ENCODE results near the gene PTPRN2.

The PTPRN2 gene

DNA sequence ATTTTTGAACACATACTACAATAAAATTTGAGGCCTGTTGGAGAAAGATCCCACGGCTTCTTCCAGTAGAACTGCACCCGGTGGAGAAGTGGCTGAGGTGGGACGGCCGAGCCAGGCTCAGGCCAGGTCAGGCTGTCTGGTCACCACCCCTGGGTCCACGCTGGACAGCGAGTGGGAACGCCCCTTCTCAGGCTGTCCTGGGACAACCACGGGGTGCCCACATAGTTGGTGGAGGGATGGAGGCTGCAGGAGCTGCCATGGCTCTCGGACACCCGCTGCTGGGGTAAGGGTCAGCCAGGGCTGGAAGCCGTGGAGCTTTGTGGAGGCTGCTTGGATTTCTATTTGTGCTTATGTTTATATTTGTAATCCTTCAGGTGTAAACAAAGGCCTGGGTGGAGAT lies 1044.3 kb downstream of the PTPRN2 start:
- no peak for DNase-seq

DNA sequence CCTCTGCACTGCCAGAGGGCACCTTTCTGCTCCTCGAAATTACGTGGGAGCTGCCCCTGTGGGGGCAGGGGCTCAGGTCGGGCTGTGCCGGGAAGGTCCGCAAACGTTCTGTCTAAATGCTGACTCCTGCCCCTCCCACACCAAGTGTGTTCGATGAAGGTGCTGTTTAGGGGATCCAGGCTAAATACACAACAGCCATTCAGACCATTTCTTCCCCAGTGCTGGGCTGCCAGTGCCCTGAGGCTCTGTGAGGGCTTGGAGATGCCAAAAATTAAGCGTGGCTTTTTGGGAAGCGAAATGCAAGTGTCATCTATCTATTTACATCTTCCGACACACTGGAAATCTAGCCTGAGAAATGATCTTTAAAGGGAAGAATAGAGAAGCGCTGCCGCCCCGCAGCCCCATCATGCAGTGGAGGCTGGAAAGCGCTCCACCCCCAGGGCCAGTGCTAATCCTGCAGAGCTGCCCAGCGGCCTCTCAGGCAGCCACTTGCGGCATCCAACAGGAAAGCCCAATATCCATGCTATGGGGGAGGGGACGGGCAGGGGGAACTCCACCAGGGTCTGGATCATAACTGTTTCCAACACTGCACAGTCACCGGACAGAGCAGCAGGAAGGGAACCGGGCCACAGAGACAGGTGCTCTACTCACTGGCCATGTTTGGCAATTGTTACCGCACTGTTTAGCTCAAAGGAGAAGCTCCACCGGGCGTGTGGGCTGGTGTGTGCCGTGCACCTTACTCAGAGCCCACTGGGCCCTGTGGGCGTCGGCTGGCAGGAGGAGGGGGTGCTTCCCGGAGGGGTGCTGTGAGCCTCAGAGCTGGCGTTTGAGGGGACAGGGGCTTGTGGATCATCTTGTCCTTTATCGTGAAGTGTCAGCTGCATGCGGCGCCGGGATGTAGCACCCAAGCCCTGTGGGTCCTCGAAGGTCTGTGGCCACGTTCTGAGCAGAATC lies 1045.3 kb downstream of the PTPRN2 start:
- DNase-seq: no peak

DNA sequence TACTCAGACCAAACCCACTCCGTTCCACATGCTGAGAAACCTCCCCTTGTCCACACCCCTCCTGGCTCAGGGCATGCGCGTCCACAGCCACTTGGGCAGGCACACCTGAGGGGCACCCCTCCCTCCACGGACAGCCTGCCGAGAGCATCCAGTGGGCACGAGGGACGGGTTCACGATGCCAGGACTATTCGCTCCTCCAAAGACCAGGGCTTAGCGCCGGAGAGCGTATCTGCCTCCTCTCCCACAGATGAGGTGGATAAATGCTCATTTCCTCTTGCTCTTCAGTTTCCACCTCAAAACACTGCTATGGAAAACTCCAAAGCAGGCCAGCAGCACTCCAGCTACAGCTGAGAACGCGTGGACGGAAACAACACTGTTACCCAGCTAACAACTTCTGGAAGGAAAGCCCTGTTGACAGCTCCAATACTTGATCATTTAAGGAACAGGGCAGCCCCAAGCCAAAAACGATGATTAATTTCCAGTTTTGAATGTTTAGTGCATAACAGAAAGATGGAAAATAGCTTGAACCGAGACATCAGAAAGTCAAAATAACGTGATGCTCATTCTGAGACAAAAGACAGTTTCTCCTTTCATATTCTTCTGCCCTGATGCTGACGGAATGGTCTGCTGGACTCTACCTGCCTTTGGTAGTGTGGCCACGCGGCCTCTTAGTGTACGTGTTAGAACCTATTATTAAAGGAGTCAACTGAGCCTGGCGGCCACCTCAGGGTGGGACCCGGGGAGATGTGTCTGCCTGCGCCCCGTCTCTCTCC lies 1046.1 kb downstream of the PTPRN2 start:
- no peak for DNase-seq

DNA sequence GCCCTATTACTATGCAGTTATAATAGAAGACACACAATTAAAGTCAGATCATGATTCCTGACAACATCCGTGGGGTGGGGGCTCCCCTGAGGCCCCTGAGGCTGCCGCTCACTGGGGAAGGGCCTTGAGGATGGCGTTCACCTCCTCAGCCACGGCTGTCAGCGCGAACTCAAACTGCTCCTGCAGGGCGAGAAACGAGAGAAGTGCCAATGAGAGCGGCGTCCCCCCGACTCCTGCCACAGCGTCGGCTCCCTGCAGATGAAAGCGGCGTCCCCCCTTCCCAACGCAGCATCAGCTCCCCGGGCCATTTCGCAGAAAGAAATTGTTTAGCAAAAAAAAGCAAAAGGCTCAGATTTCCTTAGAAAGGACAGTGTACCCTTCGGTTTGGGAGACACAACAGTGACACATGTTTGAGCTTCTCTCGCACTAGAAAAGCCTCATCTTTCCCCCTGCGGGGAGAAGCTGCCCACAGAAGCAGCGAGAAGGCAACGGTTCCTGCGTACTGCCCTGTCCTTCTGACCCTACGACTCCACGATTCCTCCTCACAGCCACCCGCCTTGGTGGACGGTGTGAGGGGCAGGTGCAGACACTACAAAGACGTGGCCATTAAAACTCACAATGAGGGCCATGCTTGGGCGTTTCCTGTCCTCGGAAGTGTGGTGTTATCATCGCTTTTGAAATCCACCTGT lies 1046.9 kb downstream of the PTPRN2 start:
- no peak for DNase-seq

DNA sequence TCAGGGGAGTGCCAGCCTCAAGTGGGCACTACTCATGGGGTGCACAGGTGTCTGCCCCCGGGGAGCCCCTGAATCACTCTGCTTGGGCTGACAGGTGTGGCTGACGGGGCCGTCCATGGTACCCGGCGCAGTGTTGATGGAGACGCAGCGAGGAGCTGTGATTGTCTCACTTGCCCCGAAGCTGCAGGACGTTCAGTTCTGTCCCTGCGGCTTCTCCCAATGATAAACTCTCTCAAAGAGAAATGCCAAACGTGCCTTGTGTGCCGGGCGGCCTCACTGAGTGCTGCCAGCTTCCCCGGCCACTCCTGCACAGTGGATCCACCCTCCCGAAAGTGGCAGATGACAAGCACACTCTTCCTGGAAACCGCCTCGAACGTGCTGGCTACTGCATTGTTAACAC lies 1047.6 kb downstream of the PTPRN2 start:
- no peak for DNase-seq

DNA sequence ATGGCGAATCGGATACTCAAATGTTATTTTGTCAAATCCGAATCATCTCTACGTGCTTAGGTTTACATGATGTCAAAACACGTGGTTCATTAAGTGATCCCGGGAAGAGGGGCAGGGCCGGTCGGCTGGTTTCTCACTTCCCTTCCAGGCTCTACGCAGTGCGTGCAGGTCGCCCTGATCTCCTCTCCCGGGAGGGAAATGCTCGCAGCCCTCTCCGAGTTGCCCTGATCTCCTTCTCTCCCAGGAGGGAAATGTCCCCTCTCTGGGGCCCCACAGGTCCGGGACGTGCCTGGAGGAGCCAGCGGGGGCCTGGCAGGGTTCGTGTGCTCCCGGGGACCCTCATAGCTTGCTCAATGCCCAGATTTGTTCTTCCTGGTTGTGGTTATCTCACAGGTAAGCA lies 1048.1 kb downstream of the PTPRN2 start:
- no peak for DNase-seq

DNA sequence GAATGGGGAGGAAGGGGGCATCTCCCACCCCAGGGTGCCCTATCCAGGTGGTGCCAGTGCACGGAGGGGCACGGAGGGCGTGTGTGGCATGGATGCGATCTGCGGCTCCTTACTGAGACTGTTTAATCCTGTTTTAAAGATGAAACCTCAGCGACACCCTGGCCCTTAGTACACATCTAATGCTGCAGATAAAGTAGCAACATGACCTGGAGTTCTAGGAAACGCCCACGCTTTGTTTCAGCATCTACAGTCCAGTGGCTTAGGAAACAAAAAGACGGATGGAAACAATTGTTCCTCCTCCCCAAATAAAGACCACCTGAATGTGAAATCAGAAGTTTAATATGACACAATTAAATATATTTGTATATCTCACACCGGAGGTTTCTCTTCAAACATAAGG lies 1048.9 kb downstream of the PTPRN2 start:
- DNase-seq: no peak

DNA sequence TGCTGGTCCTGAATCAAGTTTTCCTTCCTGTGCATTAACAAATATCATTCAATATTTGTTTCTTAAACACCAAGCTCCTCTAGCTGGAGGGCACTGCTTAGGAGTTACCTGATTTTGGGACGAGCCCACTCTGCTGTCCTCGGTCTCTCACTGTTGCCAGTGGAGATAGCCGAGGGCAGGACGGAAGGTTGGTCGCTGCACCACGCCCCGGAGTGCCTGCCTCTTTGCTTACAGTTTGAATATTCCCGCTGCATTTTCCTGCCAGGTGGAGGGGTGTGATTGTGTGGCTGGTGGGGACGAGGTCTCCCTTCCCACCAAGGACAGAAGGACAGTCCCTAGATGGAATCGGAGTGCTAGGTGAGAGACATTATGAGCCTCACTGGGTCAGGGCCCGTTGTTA lies 1049.3 kb downstream of the PTPRN2 start:
- no peak for DNase-seq

DNA sequence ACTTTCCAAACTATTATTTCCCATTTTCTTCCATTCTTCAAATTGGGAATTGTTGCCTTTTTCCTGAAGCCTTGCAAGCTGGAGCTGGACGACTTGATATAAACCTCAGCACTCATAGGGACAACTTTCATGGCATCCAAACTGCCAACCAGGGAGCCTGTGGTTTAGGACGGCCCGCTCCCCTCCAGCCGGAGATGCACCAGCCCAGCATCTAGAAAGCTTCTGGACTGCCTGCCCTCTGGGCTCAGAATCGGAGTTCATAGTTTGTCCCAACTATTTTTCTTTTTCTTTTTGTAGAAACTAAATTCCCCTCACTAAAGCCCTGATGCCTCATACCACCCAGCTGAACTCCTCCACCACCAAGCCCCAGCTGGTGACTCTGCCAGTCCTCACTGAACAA lies 1050.6 kb downstream of the PTPRN2 start:
- no peak for DNase-seq

DNA sequence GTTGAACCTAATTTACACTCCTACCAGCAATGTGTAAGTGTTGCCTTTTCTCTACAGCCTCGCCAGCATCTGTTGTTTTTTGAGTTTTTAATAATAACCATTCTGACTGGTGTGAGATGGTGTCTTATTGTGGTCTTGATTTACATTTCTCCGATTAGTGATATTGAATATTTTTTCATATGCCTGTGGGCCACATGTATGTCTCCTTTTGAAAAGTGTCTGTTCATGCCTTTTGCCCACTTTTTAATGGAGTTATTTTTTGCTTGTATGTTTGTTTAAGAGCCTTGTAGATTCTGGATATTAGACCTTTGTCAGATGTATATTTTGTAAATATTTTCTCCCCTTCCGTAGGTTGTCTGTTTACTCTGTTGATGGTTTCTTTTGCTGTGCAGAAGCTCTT lies 1055.6 kb downstream of the PTPRN2 start:
- no peak for DNase-seq

DNA sequence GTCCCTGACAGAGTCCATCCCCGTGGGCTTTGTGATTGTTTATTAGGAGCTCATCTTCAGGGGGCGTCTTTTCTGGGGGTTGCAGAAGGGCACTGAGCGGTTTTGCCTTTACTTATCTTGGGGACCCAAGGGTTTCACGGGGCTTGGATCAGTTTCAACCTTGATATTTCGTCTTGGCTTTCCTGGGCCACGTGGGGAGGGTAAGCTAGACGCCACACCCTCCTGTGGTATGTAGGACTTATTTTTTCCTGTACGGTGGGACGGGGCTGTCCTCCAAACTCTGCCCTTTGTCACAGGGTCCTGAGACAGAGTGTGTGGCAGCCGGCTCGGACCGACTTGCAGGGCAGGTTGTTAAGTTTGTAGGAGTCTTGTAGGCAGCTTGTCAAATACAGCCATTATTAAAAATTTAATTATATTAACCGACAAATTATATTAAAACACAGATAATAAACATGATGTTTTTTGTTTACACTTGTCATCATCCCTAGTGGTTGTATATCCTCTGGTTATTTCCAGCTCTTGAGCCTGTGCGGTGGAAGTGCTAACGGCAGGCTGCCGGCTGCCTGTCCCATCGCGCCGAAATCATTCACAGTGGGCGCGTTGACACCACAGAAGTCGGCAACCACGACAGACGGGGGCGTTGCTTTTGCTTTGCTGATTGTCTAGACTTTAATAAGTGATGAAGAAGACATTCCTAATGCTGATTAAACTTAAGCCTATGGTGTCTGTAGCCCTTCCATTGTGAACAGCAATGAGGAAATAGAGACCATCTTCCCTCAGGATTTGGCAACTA lies 1057.7 kb downstream of the PTPRN2 start:
- DNase-seq: no peak

DNA sequence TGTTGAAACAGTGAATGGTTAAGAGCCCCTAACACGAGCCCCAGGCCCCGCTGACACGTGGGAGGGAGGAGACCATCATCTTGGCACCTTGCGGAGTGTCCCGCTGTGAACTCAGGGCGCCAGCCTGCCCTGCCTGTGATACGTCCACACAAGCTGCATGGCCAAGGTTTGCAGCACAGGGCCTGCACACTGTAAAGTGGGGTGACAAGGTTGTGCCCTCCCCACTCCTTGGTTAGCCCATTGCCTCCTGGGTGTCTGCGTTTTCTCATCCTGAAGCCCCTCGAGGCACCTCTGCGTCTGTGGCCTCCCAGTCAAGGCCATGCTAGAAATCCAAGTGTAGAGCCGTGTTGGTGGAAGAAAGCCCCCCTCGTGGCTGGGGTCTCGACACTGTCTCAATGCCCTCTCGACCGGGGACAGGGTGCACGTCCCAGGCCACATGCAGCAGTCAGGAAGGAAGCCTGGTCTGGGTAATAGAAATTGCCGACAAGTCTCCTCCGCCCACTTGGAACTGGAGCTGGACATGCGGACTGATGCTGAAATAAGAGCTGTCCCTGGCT lies 1058.8 kb downstream of the PTPRN2 start:
- DNase-seq: no peak

DNA sequence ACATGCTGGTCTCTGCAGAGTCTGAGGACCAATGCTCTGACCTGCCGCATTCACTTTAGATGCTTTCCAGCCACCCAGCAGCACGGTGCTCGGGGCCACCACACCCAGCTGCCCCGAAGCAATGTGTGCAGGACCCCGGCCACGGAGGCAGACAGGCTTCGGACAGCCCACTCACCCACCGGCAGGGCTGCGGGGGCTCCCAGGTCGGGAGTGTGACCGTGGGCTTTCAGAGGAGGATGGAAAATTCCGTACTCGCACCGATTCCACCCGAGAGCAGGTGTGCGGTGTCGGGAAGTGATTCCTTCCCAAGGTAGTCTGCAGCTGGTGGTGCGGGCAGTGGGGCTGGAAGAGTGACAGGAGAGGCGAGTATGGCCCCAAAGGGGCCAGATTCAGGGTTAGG lies 1059.9 kb downstream of the PTPRN2 start:
- no peak for DNase-seq

DNA sequence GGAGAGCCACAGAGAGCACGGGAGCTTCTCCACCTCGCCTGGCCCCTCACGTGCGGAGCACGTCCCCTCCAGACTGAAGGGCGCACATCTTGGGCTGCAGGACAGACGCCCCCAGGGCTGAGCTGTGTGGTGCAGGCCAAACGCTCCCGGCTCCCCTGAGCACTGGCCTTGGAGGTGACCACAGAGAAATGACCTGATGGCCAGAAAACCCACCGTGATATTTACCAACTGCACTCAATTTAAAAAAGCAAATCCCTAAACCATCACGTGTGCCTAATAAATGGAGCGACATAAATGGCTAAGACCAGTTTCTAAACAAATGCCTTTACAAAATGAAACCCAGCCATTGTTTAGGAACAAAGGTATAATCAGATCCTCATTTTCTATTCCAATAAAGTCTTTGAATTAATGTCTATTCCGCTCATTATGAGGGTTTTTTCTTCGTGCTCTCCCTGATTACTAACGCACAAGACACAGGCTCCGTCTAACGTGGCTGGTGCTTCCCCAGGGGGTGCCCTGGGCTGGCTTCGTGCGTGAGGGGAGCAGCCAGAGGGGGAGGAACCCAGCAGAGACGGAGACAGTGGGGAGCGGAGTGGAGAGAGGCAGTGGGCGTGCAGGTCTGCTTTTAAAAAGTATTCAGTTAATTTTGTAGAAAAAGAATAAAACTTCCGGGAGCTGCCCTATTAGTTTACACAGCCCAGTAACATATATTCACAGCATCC lies 1060.5 kb downstream of the PTPRN2 start:
- no peak for DNase-seq

DNA sequence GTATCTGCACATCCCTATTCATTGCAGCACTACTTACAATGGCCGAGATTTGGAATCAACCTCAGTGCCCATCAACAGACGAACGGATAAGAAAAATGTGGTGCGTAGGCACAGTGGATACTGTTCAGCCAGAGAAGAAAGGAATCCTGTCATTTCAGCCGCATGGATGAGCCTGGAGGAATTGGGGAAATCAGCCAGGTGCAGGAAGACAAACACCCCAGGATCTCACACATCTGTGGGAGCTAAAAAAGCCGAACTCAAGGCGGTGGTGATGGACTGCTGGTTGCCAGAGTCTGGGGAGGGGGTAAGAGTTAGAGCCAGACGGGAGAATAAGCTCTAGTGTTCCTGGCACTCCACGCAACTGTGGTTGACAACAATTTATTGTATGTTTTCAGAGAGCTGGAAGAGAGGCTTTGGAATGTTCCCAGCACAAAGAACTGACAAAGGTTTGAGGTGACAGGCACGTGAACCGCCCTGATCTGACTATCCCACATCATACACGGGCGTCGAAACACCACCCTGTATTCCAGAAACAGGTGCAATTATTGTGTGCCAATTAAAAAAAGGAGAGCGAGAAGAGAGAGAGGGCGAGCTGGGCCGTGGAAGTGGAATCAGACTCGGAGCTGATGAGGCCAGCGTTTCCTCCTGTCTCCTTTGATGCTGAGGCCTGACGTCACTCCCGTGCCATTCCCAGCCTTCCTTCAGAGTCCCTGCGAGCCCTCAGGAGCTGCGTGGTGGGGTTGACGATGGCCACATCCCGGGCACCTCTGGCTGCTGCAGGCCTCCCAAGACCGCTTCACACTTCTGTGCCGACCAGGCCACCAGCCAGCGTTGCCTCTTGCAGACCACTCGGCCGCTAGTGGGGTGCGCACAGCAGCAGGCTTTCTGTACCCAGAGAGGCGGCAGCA lies 1061.4 kb downstream of the PTPRN2 start:
- DNase-seq: no peak

DNA sequence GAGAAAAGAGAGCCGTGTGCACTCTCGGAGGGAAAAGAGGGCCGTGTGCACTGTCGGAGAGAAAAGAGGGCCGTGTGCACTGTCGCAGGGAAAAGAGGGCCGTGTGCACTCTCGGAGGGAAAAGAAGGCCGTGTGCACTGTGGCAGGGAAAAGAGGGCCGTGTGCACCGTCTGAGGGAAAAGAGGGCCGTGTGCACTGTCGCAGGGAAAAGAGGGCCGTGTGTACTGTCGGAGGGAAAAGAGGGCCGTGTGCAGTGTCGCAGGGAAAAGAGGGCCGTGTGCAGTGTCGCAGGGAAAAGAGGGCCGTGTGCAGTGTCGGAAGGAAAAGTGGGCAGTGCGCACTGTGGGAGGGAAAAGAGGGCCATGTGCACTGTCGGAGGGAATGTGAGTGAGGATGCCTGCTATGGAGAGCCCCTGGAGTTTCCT lies 1062.1 kb downstream of the PTPRN2 start:
- no peak for DNase-seq

DNA sequence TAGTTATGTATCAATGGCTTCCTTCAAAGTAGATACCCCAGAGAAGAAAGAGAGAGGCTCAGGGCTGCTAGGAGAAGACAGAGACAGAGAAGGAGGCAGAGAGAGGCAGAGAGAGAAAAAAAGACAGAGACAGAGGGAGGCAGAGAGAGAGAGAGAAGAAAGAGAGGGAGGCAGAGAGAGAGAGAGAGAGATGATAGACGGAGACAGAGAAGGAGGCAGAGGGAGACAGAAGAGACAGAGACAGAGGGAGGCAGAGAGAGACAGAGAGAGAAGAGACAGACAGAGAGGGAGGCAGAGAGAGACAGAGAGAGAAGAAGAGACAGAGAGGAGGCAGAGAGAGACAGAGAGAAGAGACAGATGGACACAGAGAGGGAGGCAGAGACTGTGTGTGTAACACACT lies 1062.9 kb downstream of the PTPRN2 start:
- no peak for DNase-seq

DNA sequence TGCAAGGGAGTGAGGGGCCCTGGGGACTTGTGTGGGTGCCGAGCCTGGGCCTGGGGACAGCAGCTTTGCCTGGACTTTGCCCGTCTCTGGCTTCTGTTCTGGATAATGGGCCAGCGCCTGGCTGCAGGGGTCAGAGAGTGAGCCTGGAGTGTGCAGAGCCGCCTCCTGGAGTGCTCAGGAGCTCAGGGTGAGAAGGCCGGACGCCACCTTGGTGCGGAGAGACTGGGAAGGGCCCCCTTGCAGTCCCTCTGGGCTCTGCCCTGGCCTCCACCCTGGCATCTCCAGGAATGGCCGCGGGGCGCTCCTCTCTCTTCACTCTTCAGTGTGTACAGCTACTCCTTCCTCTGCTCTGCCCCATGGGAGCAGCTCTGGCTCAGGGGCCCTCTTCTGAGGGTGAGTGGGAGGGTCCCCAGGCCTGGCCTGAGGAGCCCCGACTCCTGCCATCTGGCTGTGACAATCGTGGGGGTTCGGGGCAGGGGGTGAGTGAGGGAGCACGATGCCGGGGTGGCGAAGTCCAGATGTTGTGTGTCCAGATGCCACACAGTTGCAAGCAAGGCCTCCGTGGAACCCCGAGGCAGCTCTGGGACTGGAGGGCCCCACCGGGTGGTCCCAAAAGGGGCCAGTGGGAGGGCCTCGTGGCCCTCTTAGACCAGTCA lies 1063.7 kb downstream of the PTPRN2 start:
- no peak for DNase-seq

DNA sequence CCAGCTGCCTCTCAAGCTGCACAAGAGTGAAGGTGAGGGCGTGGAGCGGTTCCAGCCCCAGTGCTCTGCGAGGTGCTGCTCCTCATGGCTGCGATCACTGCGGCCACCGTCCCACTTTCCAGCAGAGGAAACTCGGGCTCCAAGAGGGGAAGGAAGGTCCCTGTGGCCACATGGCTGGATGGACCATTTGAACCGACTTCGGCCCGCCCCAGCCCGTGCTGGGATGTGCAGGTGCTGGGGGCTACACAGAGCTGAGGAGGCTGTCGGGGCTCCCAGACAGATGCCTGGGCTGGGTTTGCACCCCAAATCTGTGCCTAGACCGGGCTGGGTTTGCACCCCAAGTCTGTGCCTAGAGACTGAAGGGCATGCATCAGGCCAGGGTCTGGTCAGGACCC lies 1064.3 kb downstream of the PTPRN2 start:
- DNase-seq: no peak

DNA sequence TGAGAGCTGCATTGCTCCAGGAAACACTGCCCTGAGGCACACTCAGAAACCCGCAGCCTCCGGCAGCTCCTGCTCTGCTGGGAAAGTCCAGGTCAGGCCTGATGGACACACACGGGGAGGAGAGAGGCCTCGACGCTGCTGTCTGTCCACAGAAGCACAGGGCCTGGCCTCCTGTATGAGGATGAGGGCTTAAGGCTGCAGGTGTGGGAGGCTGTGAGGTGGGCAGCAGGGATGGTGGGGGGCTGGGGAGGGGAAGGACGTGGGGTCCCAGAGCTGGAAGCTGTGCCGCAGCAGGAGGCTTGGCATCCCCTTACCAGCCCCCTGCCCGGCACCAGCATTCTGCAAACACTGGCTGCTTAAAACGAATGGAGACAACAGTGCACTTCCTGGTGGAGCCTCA lies 1064.7 kb downstream of the PTPRN2 start:
- DNase-seq: no peak

All from NCI-H510A (cell line).